ENCODE measurements around the gene RNF138.

RNF138 gene

DNA sequence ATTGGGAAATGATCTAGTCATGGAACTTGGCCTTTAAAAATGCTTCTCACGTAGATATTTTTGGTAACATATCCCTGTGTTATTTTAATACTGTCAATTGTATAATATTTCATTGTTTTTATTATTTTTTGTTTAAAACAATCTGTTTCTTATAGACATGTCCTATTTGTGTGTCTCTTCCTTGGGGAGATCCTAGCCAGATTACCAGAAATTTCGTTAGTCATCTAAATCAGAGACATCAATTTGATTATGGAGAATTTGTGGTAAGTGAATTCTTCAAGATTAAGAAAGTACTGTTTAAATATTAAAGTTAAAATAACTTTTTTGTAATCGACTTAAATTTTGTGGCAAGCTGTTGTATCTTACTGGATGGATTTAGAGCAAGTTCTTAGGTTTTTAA is 34.9 kb downstream of the RNF138 start:
- Histone ChIP-seq H2AFZ (ENCODE audit: low read depth, low read length, severe bottlenecking) (no peak overlapping the region), H3K4me3 (ENCODE audit: insufficient read depth, low read length, poor library complexity, severe bottlenecking) (no peak overlapping the region), H4K20me1 (ENCODE audit: low read depth, low read length) (no peaks in the 10 kb centered on the region; the same call in 1 of the 2 replicates), H3K79me2 (ENCODE audit: insufficient read depth, low read length) (peaks cover under 1% of the 10 kb centered on the region; the same call in 1 of the 2 replicates), H3K27ac (ENCODE audit: low read depth, low read length) (no peak overlapping the region), H3K9me2 (replicated peaks; ENCODE audit: insufficient read depth, low read length) (no peaks in the 10 kb centered on the region), H3K36me3 (ENCODE audit: low read length) (peaks cover 73% of the 10 kb centered on the region), H3K9me3 (ENCODE audit: insufficient read depth, low read length) (no peaks in the 10 kb centered on the region), H3K9ac (ENCODE audit: low read length) (no peak overlapping the region), H3K27me3 (ENCODE audit: low read length) (no peaks in the 10 kb centered on the region), H3F3A (ENCODE audit: insufficient read depth) (peaks cover 15% of the 10 kb centered on the region; the same call in 1 of the 2 replicates), H3K4me2 (ENCODE audit: low read depth, low read length, poor library complexity, severe bottlenecking) (no peak overlapping the region)
- TF ChIP-seq, protein P1, sequence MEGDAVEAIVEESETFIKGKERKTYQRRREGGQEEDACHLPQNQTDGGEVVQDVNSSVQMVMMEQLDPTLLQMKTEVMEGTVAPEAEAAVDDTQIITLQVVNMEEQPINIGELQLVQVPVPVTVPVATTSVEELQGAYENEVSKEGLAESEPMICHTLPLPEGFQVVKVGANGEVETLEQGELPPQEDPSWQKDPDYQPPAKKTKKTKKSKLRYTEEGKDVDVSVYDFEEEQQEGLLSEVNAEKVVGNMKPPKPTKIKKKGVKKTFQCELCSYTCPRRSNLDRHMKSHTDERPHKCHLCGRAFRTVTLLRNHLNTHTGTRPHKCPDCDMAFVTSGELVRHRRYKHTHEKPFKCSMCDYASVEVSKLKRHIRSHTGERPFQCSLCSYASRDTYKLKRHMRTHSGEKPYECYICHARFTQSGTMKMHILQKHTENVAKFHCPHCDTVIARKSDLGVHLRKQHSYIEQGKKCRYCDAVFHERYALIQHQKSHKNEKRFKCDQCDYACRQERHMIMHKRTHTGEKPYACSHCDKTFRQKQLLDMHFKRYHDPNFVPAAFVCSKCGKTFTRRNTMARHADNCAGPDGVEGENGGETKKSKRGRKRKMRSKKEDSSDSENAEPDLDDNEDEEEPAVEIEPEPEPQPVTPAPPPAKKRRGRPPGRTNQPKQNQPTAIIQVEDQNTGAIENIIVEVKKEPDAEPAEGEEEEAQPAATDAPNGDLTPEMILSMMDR (IDR thresholded peaks at IDR 0.05; ENCODE audit: insufficient read depth, low read length, poor library complexity, severe bottlenecking), result no peak
- no peak for TF ChIP-seq EZH2phosphoT487 (conservative IDR thresholded peaks at IDR 0.05; ENCODE audit: low read length)

DNA sequence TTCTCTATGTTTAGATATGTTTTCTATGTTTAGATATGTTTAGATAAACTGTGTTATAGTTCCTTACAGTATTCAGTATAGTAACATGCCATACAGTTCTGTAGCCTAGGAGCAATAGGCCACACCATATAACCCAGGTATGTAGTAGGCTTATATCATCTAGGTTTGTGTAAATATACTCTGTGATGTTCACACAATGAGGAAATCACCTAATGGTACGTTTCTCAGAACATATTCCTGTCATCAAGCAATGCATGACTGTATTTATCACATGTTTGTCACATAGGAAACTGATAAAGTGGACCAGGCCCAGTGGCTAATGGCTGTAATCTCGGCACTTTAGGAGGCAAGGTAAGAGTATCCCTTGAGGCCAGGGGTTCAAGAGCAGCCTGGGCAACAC is 44.0 kb downstream of the RNF138 start:
- TF ChIP-seq EZH2phosphoT487 (conservative IDR thresholded peaks at IDR 0.05; ENCODE audit: low read length), result no peak
- TF ChIP-seq, protein P1 (IDR thresholded peaks at IDR 0.05; ENCODE audit: insufficient read depth, low read length, poor library complexity, severe bottlenecking), result no peak
- no peaks in the 10 kb centered on the region for H3K9me3 ChIP-seq (ENCODE audit: insufficient read depth, low read length)
- H3K79me2 ChIP-seq (ENCODE audit: insufficient read depth, low read length), result no peaks in the 10 kb centered on the region
- no peak overlapping the region for H3K9ac ChIP-seq (ENCODE audit: low read length)
- no peak overlapping the region for H3K4me2 ChIP-seq (ENCODE audit: low read depth, low read length, poor library complexity, severe bottlenecking)
- H3F3A ChIP-seq (ENCODE audit: insufficient read depth), result peaks cover 14% of the 10 kb centered on the region
- H3K27ac ChIP-seq (ENCODE audit: low read depth, low read length), result no peak overlapping the region
- 0 out of 2 replicates have a peak, but pooled peaks cover 4% of the 10 kb centered on the region for H4K20me1 ChIP-seq (ENCODE audit: low read depth, low read length)
- H3K27me3 ChIP-seq (ENCODE audit: low read length), result no peaks in the 10 kb centered on the region
- peaks cover 14% of the 10 kb centered on the region for H3K36me3 ChIP-seq (ENCODE audit: low read length)
- H3K9me2 ChIP-seq (replicated peaks; ENCODE audit: insufficient read depth, low read length), result no peaks in the 10 kb centered on the region
- no peak overlapping the region for H3K4me3 ChIP-seq (ENCODE audit: insufficient read depth, low read length, poor library complexity, severe bottlenecking)
- H2AFZ ChIP-seq (ENCODE audit: low read depth, low read length, severe bottlenecking), result no peak overlapping the region

DNA sequence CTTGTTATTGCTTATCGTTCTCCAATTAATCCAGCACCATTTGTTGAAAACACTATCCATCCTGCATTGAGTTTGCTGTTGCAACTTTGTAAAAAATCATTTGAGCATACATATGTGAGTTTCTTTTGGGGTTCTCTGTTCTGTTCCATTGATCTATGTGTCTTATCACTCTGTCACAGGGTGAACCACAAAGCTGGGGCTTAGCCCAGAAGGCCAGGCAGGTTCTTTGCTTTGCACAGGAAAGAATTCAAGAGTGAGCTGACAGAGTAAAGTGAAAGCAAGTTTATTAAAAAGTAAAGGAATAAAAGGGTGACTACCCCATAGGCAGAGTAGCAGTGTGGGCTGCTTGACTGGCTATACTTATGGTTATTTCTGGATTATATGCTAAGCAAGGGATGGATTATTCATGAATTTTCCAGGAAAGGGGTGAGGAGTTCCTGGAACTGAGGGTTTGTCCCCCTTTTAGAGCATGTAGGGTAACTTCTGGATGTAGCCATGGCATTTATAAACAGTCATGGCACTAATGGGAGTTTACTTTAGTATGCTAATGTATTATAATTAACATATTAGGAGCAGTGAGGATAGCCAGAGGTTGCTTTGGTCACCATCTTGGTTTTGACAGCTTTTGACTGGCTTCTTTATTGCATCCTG is 46.8 kb downstream of the RNF138 start:
- Histone ChIP-seq H3K27ac (ENCODE audit: low read depth, low read length) (no peak overlapping the region), H3F3A (ENCODE audit: insufficient read depth) (peaks cover 14% of the 10 kb centered on the region), H3K36me3 (ENCODE audit: low read length) (no peaks in the 10 kb centered on the region), H3K4me3 (ENCODE audit: insufficient read depth, low read length, poor library complexity, severe bottlenecking) (no peak overlapping the region), H3K9ac (ENCODE audit: low read length) (no peak overlapping the region), H4K20me1 (ENCODE audit: low read depth, low read length) (0 out of 2 replicates have a peak, but pooled peaks cover 4% of the 10 kb centered on the region), H3K9me2 (replicated peaks; ENCODE audit: insufficient read depth, low read length) (no peaks in the 10 kb centered on the region), H3K4me2 (ENCODE audit: low read depth, low read length, poor library complexity, severe bottlenecking) (no peak overlapping the region), H3K79me2 (ENCODE audit: insufficient read depth, low read length) (no peaks in the 10 kb centered on the region), H3K27me3 (ENCODE audit: low read length) (no peaks in the 10 kb centered on the region), H2AFZ (ENCODE audit: low read depth, low read length, severe bottlenecking) (no peak overlapping the region), H3K9me3 (ENCODE audit: insufficient read depth, low read length) (no peaks in the 10 kb centered on the region)
- TF ChIP-seq, protein P1 (IDR thresholded peaks at IDR 0.05; ENCODE audit: insufficient read depth, low read length, poor library complexity, severe bottlenecking), result no peak
- no peak for TF ChIP-seq EZH2phosphoT487 (conservative IDR thresholded peaks at IDR 0.05; ENCODE audit: low read length)

Data from SU-DHL-6 (cell line).